Neural cell (in vitro differentiated cells): ENCODE results near the gene PDE4D.

Experiments used
- CTCF ChIP-seq: fragments of 450-650 bp; IDR thresholded peaks from 2 replicates; pipeline ENCODE4 v1.5.1; 2014; ENCODE audit warnings: antibody characterized with exemption, mild to moderate bottlenecking, moderate library complexity; ENCODE audit not compliant: poor library complexity, severe bottlenecking
- EP300 ChIP-seq: fragments of 450-650 bp; conservative IDR thresholded peaks from 2 replicates; pipeline ENCODE4 v1.6.1; 2014; ENCODE audit warnings: antibody characterized with exemption, mild to moderate bottlenecking, moderate library complexity; ENCODE audit not compliant: poor library complexity, severe bottlenecking
- POLR2AphosphoS5 ChIP-seq: IDR thresholded peaks from 2 replicates; pipeline ENCODE4 v1.6.1; 2012

DNA sequence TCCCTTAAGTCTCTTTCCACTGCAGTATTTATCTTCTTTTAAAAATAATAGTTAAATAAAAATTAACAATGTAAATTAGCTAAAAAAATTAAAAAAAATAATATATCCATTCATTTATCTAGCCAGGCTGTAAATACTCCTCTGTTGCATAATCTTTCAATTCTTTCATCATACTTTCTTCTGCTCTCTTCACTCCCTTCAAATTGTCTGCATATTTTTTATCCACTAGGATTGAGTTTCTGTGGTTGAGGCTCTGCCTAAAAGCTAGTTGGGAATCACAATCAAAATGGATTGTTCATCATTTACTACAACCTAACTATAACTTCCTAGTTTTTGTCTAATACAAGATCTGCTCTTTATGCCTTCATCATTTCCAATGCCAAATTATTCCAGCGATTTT lies 182.2 kb downstream of the PDE4D start:
- TF ChIP-seq CTCF (no peak), EP300 (no peak), POLR2AphosphoS5 (no peak)
